ENCODE results near the gene DENR.

DNA sequence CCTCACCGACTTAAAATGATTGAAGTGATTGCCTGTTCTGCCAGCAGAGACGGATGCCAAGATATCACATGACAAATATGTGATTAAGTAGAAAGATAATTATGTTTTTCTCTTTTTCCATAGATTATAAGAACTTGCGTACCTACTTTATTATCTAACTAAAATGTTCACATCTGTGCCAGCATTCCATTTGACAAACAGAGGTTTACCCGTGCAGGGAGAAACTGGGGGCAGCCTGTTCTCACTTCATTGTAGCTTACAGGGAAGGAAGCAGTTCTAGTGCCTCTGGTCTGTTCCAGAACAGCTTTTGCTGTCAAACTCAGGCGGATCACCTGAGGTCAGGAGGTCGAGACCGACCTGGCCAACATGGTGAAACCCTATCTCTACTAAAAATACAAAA lies 51.3 kb downstream of the DENR start:
- no peak for TF ChIP-seq GATA2 (IDR thresholded peaks at IDR 0.05; ENCODE audit: low read depth, low read length)
- TF ChIP-seq GATA3 (IDR thresholded peaks at IDR 0.05; ENCODE audit: low read depth, low read length), result no peak

Measured in SH-SY5Y (cell line).